ENCODE measurements around the gene ZNF565.

GRCh38 chr19:36160821-36161596 lies 53.5 kb downstream of the ZNF565 start:
- TF ChIP-seq POLR2A (IDR thresholded peaks at IDR 0.05; ENCODE audit: low read length) (no peak), GATA1 (IDR thresholded peaks at IDR 0.05; ENCODE audit: low read depth, low read length) (no peak)
